ENCODE results near the gene ADARB1. TPM values are rescaled to one million over a fixed set of nuclear protein-coding genes. Genes with fewer than 3 reads are reported as not detected.

Gene ADARB1
- polyA plus RNA-seq, 1 donor (not counting 4 experiments of a cell fraction or from before 2014, with no cell fraction given), result 13.0 TPM

DNA sequence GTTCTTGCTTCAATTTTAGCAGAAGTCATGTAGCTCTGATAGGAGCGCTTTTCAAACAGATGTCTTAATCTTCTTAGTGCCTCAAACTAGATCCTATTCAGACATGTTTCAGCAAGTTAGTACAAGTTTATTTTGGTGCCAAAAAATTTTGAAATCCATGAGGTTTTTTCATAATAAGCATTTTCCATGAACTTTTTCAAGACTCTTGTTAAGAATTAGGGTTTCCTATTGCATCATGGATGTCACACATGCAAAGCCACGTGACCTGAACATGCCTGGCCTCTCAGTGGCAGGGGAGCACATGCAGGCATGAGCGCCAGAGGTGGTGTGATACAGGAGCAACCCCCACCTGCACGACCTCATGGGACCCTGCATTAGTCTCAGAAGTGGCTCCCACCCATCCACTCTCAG is 145.7 kb downstream of the ADARB1 start:
- dilution Hi-C loops (cut with MboI; ENCODE audit: extremely low pct_ligation_motif_present, low sequenced_read_pairs), result no loop called here
- no peak for DNase-seq (ENCODE audit: low read depth, low spot score)

GRCh38 chr21:45220714-45221490 is 146.5 kb downstream of the ADARB1 start:
- H3K27me3 ChIP-seq (ENCODE audit: control insufficient read depth, extremely low read depth, insufficient read depth, low read length), result no peaks in the 10 kb centered on the region
- dilution Hi-C loops (cut with MboI; ENCODE audit: extremely low pct_ligation_motif_present, low sequenced_read_pairs), result no loop called here
- no peaks in the 10 kb centered on the region for H3K79me2 ChIP-seq (ENCODE audit: control insufficient read depth, insufficient read depth, low read length)
- H4K20me1 ChIP-seq (ENCODE audit: control insufficient read depth, extremely low read depth, insufficient read depth, low read length), result no peaks in the 10 kb centered on the region
- FAIRE-seq (no peak), DNase-seq (ENCODE audit: low read depth, low spot score) (no peak)
- no peaks in the 10 kb centered on the region for H3K9me3 ChIP-seq (ENCODE audit: control insufficient read depth, low read depth, low read length)
- no peak overlapping the region for H3K4me3 ChIP-seq (ENCODE audit: control insufficient read depth in 2 of 3, extremely low read depth in 1 of 3, insufficient read depth in 2 of 3, low read depth in 1 of 3, low read length in 3 of 3)
- peaks cover 3 to 12% of the 10 kb centered on the region in 2 experiments for H3K36me3 ChIP-seq (ENCODE audit: control insufficient read depth in 2 of 2, extremely low read depth in 1 of 2, insufficient read depth in 2 of 2, low read length in 2 of 2)
- no peak overlapping the region for H2AFZ ChIP-seq (ENCODE audit: control insufficient read depth, low read length)
- H3K27ac ChIP-seq (ENCODE audit: control insufficient read depth, insufficient read depth, low read length), result no peak overlapping the region
- H3K4me1 ChIP-seq (ENCODE audit: control insufficient read depth, extremely low read depth, insufficient read depth, low read length), result peaks cover 4% of the 10 kb centered on the region
- H3K4me2 ChIP-seq (ENCODE audit: control insufficient read depth, extremely low read depth, insufficient read depth, low read depth, low read length), result no peak overlapping the region
- no peaks in the 10 kb centered on the region for H3K9me1 ChIP-seq (ENCODE audit: control insufficient read depth, extremely low read depth, insufficient read depth, low read length)
- no peak overlapping the region for H3K9ac ChIP-seq (ENCODE audit: control insufficient read depth, extremely low read depth, insufficient read depth, low read length)
- no peak for TF ChIP-seq EZH2 (IDR thresholded peaks at IDR 0.05; ENCODE audit: low read length)
- no peak for TF ChIP-seq CTCF (optimal IDR thresholded peaks at IDR 0.05 in 1 of 3, IDR thresholded peaks at IDR 0.05 in 1 of 3, conservative IDR thresholded peaks at IDR 0.05 in 1 of 3; ENCODE audit: extremely low read depth in 1 of 3, insufficient read depth in 2 of 3, low read length in 3 of 3)

More for the DNA sequence above, 145.7 kb downstream of the ADARB1 start:
- peaks cover 4% of the 10 kb centered on the region for H3K4me1 ChIP-seq (ENCODE audit: control insufficient read depth, extremely low read depth, insufficient read depth, low read length)
- no peaks in the 10 kb centered on the region for H3K9me1 ChIP-seq (ENCODE audit: control insufficient read depth, extremely low read depth, insufficient read depth, low read length)
- no peak overlapping the region for H3K27ac ChIP-seq (ENCODE audit: control insufficient read depth, insufficient read depth, low read length)
- TF ChIP-seq CTCF (optimal IDR thresholded peaks at IDR 0.05 in 1 of 3, IDR thresholded peaks at IDR 0.05 in 1 of 3, conservative IDR thresholded peaks at IDR 0.05 in 1 of 3; ENCODE audit: extremely low read depth in 1 of 3, insufficient read depth in 2 of 3, low read length in 3 of 3), result no peak
- no peaks in the 10 kb centered on the region for H4K20me1 ChIP-seq (ENCODE audit: control insufficient read depth, extremely low read depth, insufficient read depth, low read length)
- no peaks in the 10 kb centered on the region for H3K27me3 ChIP-seq (ENCODE audit: control insufficient read depth, extremely low read depth, insufficient read depth, low read length)
- H3K4me2 ChIP-seq (ENCODE audit: control insufficient read depth, extremely low read depth, insufficient read depth, low read depth, low read length), result no peak overlapping the region
- no peak overlapping the region for H3K4me3 ChIP-seq (ENCODE audit: control insufficient read depth in 2 of 3, extremely low read depth in 1 of 3, insufficient read depth in 2 of 3, low read depth in 1 of 3, low read length in 3 of 3)
- no peak for FAIRE-seq
- H3K36me3 ChIP-seq (ENCODE audit: control insufficient read depth in 2 of 2, extremely low read depth in 1 of 2, insufficient read depth in 2 of 2, low read length in 2 of 2), result peaks cover 3 to 9% of the 10 kb centered on the region in 2 experiments
- H2AFZ ChIP-seq (ENCODE audit: control insufficient read depth, low read length), result no peak overlapping the region
- no peak overlapping the region for H3K9ac ChIP-seq (ENCODE audit: control insufficient read depth, extremely low read depth, insufficient read depth, low read length)
- no peaks in the 10 kb centered on the region for H3K79me2 ChIP-seq (ENCODE audit: control insufficient read depth, insufficient read depth, low read length)
- H3K9me3 ChIP-seq (ENCODE audit: control insufficient read depth, low read depth, low read length), result no peaks in the 10 kb centered on the region
